HepG2 (cell line): Measurements from ENCODE around the gene RNF149. TPM values are rescaled to one million over a fixed set of nuclear protein-coding genes. Genes with fewer than 3 reads are reported as not detected.

Experiments
- ATAC-seq: fragments of 200-7000 bp; cut with Tn5 transposase; 3 replicates; pipeline ENCODE4 v1.9.1; 2020; ENCODE audit warnings: mild to moderate bottlenecking, moderate library complexity
- BruUV-seq: library from RNA; stranded (reverse); fragments of 400-500 nt; replicated peaks from 2 replicates; lab custom pipeline; 2021; lab: Mats Ljungman, UMichigan
- CTCF ChIA-PET: fragments of 300-600 bp; formaldehyde crosslinking; extraction: SDS; loops from one replicate; lab custom pipeline; 2021; ENCODE audit warnings: low total read pairs, inconsistent platforms, low intra/inter-chr PET ratio; lab: Yijun Ruan, JAX
- POLR2A ChIA-PET: fragments of 350-600 bp; sonication (Branson Sonifier 250); formaldehyde crosslinking; loops from one replicate; lab custom pipeline; 2020; ENCODE audit warnings: antibody characterized with exemption, inconsistent platforms; lab: Yijun Ruan, JAX
- DNase-seq: peaks from one replicate; pipeline ENCODE4 v3.0.0-alpha.2; 2015; ENCODE audit warnings: low spot score
- FAIRE-seq: peaks from 3 replicates; lab custom pipeline; 2011; peaks lifted over from hg19 to GRCh38; lab: Jason Lieb, UNC
- H2AFZ ChIP-seq: one replicate; pipeline ENCODE4 v1.6.1; 2011; ENCODE audit warnings: low read length, inconsistent platforms
- H3K27ac ChIP-seq: fragments of 300-600 bp; 3 replicates; pipeline ENCODE4 v1.8.0; 2011; ENCODE audit warnings: mixed run types, mild to moderate bottlenecking, mixed read lengths, low read length, inconsistent platforms; ENCODE audit not compliant: insufficient read depth; ENCODE audit errors: extremely low read length
- H3K27me3 ChIP-seq, 2 experiments: fragments of 200-600 bp in 1 of 2; 2 replicates in 1 of 2; 3 replicates in 1 of 2; pipeline versions ENCODE4 v1.6.0 to v1.8.0; 2011; ENCODE audit warnings: low read length in 2 of 2, mild to moderate bottlenecking in 2 of 2, moderate library complexity in 2 of 2, inconsistent platforms in 1 of 2; ENCODE audit not compliant: insufficient read depth in 2 of 2, control insufficient read depth in 1 of 2
- H3K36me3 ChIP-seq, 2 experiments: fragments of 200-600 bp in 1 of 2; replicated peaks in 1 of 2; 2 replicates in 1 of 2; 3 replicates in 1 of 2; pipeline versions ENCODE4 v1.5.1 to v1.8.0; 2011; ENCODE audit warnings: low read length in 2 of 2, inconsistent platforms in 1 of 2; ENCODE audit not compliant: insufficient read depth in 2 of 2, control insufficient read depth in 1 of 2
- H3K4me1 ChIP-seq: 2 replicates; pipeline ENCODE4 v1.5.1; 2012; ENCODE audit warnings: low read length, inconsistent platforms; ENCODE audit not compliant: insufficient read depth
- H3K4me2 ChIP-seq: 2 replicates; pipeline ENCODE4 v1.6.0; 2011; ENCODE audit warnings: low read depth, low read length, inconsistent platforms
- H3K4me3 ChIP-seq, 3 experiments: fragments of 200-600 bp in 1 of 3; sonication (generic), shearing (Covaris generic) in 1 of 3; replicated peaks in 1 of 3; 2 replicates each; pipeline ENCODE4 v1.5.1; 2011 to 2016; ENCODE audit warnings: low read length in 3 of 3, inconsistent platforms in 2 of 3, low read depth in 2 of 3, mild to moderate bottlenecking in 2 of 3, control low read depth in 1 of 3, mixed read lengths in 1 of 3; ENCODE audit not compliant: insufficient read depth in 1 of 3
- H3K79me2 ChIP-seq: one replicate; pipeline ENCODE4 v1.6.1; 2011; ENCODE audit warnings: low read length, inconsistent platforms; ENCODE audit not compliant: insufficient read depth
- H3K9ac ChIP-seq: 2 replicates; pipeline ENCODE4 v1.6.0; 2011; ENCODE audit warnings: mild to moderate bottlenecking, low read depth, low read length, inconsistent platforms; ENCODE audit not compliant: insufficient read depth
- H3K9me3 ChIP-seq: 2 replicates; pipeline ENCODE4 v1.5.1; 2012; ENCODE audit warnings: mild to moderate bottlenecking, low read length
- H4K20me1 ChIP-seq: 2 replicates; pipeline ENCODE4 v1.6.0; 2011; ENCODE audit warnings: inconsistent platforms, mild to moderate bottlenecking, low read length, moderate library complexity; ENCODE audit not compliant: insufficient read depth
- PTBP1 ChIP-seq: fragments of 200-400 bp; formaldehyde crosslinking; IDR thresholded peaks from 2 replicates; pipeline ENCODE4 v1.6.1; 2018; ENCODE audit warnings: low read length, low read depth; ENCODE audit not compliant: poor library complexity, severe bottlenecking
- WGBS: methylation state at CpG from one replicate; pipeline ENCODE4 v1.1.6; 2017; ENCODE audit warnings: low lambda C conversion rate; 5-methylcytosine and 5-hydroxymethylcytosine counted together
- in situ Hi-C: cut with HindIII; loops from 2 replicates; pipeline ENCODE4 v1.10.0; 2017; ENCODE audit warnings: low pct_unique_long_range_greater_than_20kb; ENCODE audit not compliant: extremely low pct_ligation_motif_present
- intact Hi-C: fragments of 100-400 bp; cut with micrococcal nuclease; formaldehyde crosslinking; loops from one replicate; pipeline ENCODE4 v1.10.0; 2022; ENCODE audit not compliant: unreplicated experiment
- polyA plus RNA-seq, 8 experiments: library from polyadenylated mRNA; depleted of rRNA in 3 of 8; stranded (reverse) in 7 of 8; unstranded in 1 of 8; fragments of >200 nt; fragmentation: Illumina TruSeq in 4 of 8; extraction: Trizol in 4 of 8; gene quantifications; 2 replicates each; pipeline versions ENCODE4 v1.2.1 to v1.2.3, GENCODE V29; 2011 to 2016; ENCODE audit warnings: low read depth in 4 of 8, missing spikeins in 1 of 8, mixed read lengths in 1 of 8; ENCODE audit not compliant: insufficient read depth in 1 of 8
- total RNA-seq, 5 experiments: library from RNA; depleted of rRNA; stranded (reverse); fragments of >200 nt; fragmentation: Illumina TruSeq; extraction: Trizol; gene quantifications; 2 replicates each; pipeline ENCODE4 v1.2.3, GENCODE V29; 2016; ENCODE audit warnings: low read depth in 1 of 5
- TF ChIP-seq, protein P1 (sequence below): sonication (generic); formaldehyde crosslinking; IDR thresholded peaks from 2 replicates; pipeline ENCODE4 v1.4.0; 2020; ENCODE audit warnings: missing genetic modification reagents, borderline replicate concordance
- TF ChIP-seq, protein P2 (sequence below): sonication (generic); formaldehyde crosslinking; IDR thresholded peaks from one replicate; pipeline ENCODE4 v1.5.1; 2020; ENCODE audit warnings: mild to moderate bottlenecking, missing genetic modification reagents; ENCODE audit errors: not compliant biosample characterization
- TF ChIP-seq, protein P3 (sequence below): sonication (generic); formaldehyde crosslinking; IDR thresholded peaks from 2 replicates; pipeline ENCODE4 v1.4.0; 2020; ENCODE audit warnings: missing genetic modification reagents

Gene RNF149
- total and polyA plus RNA-seq, 2 of the 13 experiments (the other 11 are each of a cell fraction or from before 2014, with no cell fraction given), result 87.6 to 109 TPM

DNA sequence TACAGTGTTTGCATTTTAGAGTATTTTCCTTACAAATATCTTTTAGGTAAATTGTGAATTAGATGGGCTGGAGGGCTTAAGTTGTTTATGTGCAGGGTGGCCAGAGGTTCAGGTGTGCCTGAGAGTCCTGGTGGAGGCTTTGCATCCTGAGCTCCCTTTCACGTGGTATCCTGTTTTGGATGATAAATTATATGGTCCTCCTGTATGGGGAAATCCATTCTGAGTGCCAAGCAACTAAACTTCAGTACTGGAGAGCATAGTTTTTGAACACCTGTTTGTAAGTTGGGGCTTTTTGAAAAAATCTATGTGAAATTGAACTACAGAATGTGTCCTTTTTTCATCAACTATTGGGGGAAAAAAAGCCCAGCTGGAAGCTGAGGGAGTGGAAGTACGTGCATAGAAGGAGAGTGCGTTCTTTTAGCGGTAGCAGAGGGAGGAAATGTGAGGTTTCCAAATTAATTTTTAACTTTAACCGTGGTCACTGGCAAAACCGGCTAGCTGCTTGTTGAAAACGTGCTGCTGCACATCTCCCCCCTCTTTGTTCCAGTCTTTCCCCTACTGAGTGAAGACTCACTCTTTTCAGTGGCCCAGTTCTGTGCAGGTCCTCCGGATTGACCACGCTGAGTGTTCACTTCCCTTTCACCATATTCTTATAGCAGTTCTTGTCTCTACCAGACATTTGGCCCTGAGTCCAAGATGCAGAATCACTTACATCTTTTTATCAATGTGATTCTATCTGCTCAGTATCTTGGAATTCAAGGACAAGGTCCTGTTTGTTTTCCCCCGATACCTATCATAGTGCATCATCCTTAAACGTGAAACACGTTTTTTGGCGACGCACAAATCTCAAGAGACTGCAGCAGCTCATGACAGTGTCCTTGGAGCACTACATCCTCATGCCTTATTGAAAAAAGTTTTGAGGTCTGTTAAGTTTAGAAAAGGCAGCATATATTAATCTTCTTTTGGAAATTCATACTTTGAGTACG is 40.5 kb downstream of the RNF149 start:
- Histone ChIP-seq H3K4me3 (no peak overlapping the region), H3K4me1 (peaks cover 66% of the 10 kb centered on the region), H3K36me3 (peaks cover 32 to 71% of the 10 kb centered on the region in 2 experiments), H3K4me2 (peak overlapping the region; percentile 45; the same call in 1 of the 2 replicates), H4K20me1 (no peaks in the 10 kb centered on the region), H2AFZ (no peak overlapping the region), H3K27ac (peak overlapping the region; percentile 27), H3K79me2 (peaks cover 20% of the 10 kb centered on the region), H3K27me3 (no peaks in the 10 kb centered on the region), H3K9me3 (no peaks in the 10 kb centered on the region), H3K9ac (no peak overlapping the region)
- intact Hi-C loops (no loop called here), in situ Hi-C loops (no loop called here)
- FAIRE-seq, result no peak
- DNase-seq, result no peak
- peak; percentile 55 for ATAC-seq
- 67% methylated on average over 15 of the region's 15 CpGs for WGBS
- POLR2A ChIA-PET, result interaction anchor here (0.8 to 1.2 kb wide), 2 partner anchors 9 to 16 kb away, joined by 3 to 4 read pairs; no protein-coding TSS in a partner anchor
- CTCF ChIA-PET, result no interaction called here
- BruUV-seq, result no TSS peak
- TF ChIP-seq, protein P1, sequence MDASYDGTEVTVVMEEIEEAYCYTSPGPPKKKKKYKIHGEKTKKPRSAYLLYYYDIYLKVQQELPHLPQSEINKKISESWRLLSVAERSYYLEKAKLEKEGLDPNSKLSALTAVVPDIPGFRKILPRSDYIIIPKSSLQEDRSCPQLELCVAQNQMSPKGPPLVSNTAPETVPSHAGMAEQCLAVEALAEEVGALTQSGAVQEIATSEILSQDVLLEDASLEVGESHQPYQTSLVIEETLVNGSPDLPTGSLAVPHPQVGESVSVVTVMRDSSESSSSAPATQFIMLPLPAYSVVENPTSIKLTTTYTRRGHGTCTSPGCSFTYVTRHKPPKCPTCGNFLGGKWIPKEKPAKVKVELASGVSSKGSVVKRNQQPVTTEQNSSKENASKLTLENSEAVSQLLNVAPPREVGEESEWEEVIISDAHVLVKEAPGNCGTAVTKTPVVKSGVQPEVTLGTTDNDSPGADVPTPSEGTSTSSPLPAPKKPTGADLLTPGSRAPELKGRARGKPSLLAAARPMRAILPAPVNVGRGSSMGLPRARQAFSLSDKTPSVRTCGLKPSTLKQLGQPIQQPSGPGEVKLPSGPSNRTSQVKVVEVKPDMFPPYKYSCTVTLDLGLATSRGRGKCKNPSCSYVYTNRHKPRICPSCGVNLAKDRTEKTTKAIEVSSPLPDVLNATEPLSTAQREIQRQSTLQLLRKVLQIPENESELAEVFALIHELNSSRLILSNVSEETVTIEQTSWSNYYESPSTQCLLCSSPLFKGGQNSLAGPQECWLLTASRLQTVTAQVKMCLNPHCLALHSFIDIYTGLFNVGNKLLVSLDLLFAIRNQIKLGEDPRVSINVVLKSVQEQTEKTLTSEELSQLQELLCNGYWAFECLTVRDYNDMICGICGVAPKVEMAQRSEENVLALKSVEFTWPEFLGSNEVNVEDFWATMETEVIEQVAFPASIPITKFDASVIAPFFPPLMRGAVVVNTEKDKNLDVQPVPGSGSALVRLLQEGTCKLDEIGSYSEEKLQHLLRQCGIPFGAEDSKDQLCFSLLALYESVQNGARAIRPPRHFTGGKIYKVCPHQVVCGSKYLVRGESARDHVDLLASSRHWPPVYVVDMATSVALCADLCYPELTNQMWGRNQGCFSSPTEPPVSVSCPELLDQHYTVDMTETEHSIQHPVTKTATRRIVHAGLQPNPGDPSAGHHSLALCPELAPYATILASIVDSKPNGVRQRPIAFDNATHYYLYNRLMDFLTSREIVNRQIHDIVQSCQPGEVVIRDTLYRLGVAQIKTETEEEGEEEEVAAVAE (CRISPR knock-in tag), result no peak
- TF ChIP-seq, protein P2, sequence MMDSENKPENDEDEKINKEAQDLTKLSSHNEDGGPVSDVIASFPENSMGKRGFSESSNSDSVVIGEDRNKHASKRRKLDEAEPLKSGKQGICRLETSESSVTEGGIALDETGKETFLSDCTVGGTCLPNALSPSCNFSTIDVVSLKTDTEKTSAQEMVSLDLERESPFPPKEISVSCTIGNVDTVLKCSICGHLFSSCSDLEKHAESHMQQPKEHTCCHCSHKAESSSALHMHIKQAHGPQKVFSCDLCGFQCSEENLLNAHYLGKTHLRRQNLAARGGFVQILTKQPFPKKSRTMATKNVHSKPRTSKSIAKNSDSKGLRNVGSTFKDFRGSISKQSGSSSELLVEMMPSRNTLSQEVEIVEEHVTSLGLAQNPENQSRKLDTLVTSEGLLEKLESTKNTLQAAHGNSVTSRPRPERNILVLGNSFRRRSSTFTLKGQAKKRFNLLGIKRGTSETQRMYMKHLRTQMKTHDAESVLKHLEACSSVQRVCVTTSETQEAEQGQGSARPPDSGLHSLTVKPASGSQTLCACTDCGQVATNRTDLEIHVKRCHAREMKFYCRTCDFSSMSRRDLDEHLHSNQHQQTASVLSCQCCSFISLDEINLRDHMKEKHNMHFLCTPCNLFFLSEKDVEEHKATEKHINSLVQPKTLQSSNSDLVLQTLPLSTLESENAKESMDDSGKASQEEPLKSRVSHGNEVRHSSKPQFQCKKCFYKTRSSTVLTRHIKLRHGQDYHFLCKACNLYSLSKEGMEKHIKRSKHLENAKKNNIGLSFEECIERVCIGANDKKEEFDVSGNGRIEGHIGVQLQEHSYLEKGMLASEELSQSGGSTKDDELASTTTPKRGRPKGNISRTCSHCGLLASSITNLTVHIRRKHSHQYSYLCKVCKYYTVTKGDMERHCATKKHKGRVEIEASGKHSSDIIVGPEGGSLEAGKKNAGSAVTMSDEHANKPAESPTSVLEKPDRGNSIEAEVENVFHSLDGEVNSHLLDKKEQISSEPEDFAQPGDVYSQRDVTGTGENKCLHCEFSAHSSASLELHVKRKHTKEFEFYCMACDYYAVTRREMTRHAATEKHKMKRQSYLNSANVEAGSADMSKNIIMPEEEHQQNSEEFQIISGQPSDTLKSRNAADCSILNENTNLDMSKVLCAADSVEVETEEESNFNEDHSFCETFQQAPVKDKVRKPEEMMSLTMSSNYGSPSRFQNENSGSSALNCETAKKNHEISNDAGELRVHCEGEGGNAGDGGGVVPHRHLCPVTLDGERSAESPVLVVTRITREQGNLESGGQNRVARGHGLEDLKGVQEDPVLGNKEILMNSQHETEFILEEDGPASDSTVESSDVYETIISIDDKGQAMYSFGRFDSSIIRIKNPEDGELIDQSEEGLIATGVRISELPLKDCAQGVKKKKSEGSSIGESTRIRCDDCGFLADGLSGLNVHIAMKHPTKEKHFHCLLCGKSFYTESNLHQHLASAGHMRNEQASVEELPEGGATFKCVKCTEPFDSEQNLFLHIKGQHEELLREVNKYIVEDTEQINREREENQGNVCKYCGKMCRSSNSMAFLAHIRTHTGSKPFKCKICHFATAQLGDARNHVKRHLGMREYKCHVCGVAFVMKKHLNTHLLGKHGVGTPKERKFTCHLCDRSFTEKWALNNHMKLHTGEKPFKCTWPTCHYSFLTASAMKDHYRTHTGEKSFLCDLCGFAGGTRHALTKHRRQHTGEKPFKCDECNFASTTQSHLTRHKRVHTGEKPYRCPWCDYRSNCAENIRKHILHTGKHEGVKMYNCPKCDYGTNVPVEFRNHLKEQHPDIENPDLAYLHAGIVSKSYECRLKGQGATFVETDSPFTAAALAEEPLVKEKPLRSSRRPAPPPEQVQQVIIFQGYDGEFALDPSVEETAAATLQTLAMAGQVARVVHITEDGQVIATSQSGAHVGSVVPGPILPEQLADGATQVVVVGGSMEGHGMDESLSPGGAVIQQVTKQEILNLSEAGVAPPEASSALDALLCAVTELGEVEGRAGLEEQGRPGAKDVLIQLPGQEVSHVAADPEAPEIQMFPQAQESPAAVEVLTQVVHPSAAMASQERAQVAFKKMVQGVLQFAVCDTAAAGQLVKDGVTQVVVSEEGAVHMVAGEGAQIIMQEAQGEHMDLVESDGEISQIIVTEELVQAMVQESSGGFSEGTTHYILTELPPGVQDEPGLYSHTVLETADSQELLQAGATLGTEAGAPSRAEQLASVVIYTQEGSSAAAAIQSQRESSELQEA (CRISPR knock-in tag), result no peak
- no peak for TF ChIP-seq PTBP1
- TF ChIP-seq, protein P3, sequence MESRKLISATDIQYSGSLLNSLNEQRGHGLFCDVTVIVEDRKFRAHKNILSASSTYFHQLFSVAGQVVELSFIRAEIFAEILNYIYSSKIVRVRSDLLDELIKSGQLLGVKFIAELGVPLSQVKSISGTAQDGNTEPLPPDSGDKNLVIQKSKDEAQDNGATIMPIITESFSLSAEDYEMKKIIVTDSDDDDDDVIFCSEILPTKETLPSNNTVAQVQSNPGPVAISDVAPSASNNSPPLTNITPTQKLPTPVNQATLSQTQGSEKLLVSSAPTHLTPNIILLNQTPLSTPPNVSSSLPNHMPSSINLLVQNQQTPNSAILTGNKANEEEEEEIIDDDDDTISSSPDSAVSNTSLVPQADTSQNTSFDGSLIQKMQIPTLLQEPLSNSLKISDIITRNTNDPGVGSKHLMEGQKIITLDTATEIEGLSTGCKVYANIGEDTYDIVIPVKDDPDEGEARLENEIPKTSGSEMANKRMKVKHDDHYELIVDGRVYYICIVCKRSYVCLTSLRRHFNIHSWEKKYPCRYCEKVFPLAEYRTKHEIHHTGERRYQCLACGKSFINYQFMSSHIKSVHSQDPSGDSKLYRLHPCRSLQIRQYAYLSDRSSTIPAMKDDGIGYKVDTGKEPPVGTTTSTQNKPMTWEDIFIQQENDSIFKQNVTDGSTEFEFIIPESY (CRISPR knock-in tag), result peak; percentile 79
